Activated effector memory CD4-positive, alpha-beta T cell treated with anti-CD3 and anti-CD28 coated beads, Interleukin-2, amount 50 U/mL, for 16 hours (primary cell): ENCODE results near the gene CHL1.

Experiments used
- DNase-seq: peaks from one replicate; pipeline ENCODE4 v3.0.0-alpha.2; 2020

CHL1 gene

DNA sequence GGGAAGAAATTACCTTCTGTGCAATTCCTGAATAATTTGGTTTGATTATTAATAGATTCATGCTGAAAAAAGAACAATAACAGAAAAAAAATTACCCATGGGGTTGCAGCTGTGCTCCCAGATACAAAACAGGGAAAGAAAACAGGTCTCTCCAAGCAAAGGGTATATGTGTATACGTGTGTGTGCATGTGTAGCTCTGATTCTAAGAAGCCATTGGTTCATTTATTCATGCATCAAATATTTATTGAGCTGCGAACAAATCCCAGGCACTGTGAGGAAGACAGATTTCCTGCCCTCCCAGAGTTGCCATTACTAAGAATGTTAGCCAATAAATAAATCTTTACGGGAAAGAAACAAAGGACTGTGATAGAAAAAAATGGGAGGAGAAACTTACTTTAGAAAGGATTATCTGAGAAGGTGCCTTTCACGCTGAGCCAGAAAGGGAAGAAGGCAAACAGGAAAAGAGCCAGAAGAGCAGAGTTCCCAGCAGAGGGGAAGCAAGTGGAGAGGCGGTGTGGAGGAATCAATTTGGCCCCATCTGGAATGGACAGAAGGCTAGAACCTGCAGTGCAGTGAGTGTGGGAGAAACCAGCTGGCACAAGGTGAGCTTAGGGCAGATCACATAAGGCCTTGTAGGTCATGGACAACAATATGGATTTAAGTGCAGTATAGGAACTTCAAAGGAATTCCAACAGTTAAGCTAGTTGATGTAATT is 20.7 kb downstream of the CHL1 start:
- DNase-seq, result no peak

DNA sequence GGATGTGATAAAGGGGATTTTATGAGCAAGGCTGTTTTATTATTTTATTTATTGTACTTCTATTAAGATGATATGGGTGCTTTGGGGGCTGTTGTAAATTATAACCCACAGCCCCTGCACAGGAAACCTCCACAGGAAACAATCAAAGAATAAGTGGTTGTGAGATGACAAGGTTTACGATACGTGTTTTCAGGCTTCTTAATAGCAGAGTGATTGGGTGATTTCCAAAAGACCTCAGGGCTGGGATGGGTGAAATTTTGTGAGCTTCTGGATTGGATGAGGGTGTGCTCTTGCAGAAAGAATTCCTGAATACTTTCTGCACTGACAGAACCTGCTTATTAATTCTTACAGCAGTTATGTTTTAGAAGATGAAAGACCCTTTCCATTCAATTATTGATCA is 21.4 kb downstream of the CHL1 start:
- no peak for DNase-seq

DNA sequence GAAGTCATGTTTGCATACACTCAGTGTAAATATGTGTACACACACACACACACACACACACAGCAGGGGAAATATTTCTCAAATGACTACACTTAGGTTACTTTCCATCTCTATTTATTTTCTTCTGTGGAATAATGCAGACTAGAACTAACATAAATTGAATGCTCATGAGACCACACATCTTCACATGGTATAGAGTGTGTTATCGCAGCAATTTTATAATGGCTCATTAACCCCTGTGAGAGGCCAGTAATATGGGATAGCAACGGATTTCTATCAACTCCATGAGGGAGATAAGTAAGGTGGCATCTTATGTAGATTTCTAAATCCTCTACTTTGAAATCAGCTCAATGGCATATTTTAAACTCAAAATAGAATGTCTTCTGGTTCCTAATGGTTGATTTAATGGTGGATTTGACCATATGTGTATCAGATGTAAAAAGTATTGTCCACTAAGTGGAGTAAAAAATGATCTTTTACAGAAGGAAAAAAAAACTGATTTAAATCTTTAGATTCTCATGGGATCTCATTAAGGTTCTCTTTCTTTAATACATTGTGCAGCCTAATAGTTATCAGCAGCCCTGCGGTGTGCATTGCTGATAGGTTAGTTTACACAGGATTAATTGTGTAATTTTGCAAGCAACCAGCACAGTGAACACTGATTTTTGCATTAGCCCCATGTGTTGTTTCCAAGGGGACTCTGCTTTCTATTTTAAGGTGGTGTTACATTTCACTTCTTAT is 32.0 kb downstream of the CHL1 start:
- no peak for DNase-seq

DNA sequence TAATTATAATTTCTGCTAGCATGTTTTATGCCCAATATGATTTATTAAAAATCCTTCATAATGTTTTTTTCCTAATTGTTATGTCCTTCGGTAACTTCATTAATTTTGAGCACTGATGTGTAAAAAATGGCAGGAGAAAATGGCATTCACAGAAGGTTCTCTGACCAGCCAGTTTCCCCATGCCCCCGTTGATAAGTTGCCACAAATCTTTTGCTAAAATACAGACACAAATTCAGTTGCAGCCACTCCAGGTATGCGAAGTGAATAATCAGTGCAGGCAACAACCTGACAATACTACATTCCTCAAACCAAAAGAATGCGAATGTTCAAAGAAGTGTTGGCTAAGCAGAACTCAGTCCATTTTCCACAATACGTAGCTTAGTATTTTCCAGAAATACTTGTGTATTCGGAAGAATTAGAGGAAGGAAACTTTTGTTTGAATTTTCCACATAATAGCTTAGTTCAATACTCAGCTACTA is 32.7 kb downstream of the CHL1 start:
- no peak for DNase-seq

DNA sequence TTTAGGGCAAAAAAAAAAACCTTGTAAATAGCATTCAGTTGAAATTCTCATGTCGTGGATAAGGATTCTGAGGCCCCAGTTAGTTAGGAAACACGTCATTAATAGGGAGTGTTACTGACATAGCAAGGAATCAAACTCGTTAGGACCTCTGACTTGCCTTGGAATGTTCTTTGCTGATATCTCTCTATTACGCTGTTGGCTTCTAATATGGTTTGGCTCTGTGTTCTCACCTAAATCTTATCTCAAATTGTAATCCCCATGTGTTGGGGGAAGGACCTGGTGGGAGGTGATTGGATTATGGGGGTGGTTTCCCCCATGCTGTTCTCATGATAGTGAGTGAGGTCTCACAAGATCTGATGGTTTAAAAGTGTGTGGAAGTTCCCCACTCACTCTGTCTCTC is 40.3 kb downstream of the CHL1 start:
- no peak for DNase-seq

DNA sequence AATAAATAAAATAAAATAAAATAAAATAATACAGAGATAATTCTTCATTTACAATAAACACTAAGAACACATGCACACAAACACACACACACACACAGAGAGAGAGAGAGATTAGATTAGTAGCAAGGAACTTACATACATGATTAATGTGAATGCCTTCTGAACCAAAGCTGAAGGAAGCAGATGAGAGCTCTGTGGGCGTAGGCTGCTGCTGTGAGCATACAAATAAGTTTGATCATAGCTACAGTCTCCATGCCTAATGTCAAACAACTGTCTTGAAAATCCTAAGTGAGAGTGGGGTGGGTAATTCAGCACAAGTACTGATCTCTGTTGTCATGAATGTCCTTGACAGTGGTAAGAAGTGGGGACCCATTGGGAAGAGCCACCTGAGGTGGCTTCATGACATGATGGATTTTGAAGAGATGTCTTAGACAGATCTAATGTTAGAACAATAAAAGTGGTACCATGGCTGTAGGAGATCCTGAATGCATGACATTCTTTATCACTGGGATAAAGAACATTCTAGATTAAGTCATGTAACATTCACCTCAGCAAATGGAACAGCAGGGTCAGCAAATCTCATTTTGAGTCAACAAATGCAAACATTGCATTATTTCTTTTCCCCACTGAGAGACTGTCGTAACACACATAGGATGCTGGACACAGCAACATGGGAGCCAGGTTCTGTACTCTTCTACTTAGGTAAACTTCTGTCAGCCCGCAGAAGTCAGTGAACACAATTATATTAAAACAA is 46.2 kb downstream of the CHL1 start:
- no peak for DNase-seq

DNA sequence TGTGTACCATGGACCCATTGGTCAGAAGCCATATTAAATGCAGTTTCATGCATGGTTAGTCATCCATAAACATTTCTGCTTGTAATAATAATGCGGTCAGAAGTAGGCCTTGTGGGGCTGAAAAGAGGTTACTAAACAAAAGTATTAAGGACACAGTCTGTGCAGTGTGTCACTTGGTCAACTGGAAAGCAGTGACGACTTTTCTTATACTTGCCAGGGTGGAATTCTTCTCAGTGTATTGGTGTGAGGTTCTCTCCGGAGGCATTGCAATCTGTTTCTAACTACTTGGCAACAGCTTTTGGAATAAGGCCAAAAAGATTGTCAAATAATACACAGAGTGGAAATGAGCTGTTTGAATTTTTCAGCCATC is 46.8 kb downstream of the CHL1 start:
- no peak for DNase-seq

DNA sequence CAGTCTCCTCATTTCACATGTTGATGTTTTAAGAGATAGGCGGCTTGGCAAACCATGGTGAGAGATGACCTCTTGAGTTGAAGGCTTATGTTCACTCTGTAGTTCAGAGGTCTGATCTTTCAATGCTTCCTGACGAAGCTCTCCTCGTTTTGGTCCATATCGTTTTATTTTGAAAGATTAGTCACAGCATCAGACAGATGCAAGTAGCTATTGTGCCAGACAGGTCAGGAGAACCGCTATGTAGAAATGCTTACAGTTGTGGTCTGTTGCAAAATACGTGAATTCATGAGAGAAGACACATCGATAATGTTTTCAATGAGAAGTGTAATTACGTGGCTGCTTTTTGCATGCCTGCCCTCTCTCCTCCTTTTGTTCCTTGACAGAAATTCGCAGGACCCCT is 47.5 kb downstream of the CHL1 start:
- DNase-seq, result no peak

DNA sequence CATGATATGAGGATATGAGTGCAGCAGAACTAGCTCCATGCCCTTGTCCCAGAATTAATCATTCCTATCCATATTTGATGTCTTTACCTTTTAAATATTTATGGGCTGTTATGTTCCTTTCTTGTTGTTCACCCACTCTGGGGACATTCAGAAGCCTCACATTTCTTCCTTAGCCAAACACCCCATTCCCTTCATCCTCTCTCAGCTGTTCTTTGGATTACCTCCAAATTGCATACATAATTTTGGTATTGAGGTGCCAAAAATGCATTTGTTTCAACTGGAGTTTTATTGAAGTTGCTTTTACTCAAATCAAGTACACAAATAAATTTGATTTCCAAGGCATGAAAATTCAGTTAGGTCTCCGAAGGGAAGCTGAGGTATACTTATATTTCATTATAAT is 51.4 kb downstream of the CHL1 start:
- no peak for DNase-seq

DNA sequence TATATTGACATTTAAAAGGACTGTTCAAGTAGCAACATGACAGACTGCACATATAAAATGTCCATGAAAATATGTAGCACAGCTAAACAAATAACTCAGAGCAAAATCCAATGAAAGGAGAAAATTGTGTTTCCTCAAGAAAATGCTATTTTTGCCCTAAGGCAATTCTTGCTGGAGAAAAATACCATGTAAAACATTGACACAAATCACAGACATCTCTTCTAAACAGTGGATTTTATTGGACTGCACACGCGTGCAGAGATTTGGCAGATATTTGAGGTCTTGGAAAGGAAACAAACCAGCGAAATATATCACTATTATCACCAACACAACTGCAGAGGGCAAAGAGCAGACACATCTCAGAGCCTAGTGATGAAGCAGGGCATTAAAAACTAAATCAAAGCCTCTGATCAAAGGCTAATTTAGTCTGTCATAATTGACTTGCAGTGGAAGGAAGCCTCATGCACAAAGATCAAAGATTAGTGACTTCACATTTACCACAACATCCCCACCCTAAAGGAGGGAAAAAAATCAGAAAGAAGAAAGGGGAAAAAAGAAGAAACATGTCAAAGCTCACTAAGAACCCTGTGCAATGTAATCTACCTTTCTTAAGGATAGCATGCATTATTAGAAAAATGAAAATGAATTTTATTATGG is 52.4 kb downstream of the CHL1 start:
- no peak for DNase-seq

DNA sequence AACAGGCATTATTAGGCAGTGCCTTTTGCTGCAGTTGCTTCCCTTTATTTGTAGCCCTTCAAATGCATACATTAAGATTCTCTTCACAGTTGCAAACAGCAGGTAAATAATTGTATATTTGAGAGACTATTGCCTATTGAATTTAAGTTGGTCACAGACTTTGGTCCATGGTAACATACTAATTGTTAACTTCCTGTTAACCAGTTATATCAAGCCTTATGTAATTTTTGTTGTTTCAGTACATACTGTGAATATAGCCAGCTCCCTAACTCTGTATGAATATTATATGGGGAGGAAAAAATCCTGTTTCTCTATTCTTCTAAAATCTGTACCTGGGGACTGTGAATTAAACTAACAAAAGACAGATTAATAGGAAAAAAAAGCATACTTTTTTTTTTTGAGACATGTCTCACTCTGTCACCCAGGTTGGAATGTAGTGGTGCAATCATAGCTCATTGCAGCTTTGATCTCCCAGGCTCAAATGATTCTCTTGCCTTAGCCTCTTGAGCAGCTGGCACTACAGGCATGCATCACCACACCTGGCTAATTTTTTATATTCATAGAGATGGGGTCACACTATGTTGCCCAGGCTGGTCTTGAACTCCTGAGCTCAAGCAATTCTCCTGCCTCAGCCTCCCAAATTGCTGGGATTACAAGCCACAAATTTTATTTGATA is 53.2 kb downstream of the CHL1 start:
- DNase-seq, result no peak

DNA sequence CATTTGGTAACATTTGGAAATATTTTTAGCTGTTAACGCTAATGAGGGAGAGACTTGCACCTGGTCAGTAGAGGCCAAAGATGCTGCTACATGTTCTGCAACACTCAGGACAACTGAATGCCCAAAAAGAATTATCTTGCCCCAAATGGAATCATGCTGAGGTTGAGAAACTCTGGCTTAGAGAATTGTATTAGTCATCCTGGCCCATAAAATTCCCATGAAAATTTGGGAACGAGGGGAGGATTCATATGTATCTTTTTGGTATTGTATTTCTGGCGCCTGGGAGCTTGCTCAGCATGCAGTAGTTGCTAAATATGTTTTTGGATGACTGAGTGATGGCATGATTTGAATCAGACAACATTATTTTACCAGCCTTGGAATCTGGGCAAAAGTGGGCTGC is 59.9 kb downstream of the CHL1 start:
- DNase-seq, result no peak

DNA sequence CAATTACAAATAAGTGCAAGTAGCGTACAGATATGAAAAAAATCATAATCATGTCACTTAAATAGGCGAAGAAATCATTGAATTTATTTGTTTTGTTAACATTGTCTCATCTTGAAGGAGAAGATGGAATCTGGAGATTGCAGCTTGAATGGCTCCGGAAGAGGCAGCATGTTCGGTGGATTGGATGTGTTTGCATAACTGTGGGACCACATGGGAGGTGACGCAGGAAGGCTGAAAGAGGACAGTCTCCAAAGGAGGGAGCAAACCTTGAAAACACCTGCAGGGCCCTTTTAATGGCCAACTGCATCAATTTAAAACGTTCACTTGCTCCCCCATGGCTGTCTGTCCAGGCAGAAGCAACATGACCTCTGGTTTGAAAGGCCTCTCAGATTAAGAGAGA is 61.3 kb downstream of the CHL1 start:
- no peak for DNase-seq

DNA sequence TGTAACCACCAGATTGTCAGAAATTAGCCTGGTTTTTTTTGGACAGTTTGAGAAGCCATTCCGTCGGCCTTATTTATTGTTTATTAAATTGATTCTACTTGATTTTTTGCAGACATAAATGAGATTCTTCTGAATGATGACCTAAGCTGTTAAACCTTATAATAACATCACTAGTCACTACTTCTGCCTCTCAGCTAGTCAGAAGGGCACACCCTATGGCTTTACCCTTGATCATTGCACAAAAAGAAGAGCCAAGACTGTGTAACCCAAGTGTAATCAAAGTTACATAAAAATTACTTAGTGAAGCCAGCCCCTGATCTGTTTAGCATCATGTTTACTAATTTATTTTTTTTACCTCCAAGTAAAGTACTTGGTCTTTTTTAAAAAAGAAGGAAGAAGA is 64.3 kb downstream of the CHL1 start:
- no peak for DNase-seq

DNA sequence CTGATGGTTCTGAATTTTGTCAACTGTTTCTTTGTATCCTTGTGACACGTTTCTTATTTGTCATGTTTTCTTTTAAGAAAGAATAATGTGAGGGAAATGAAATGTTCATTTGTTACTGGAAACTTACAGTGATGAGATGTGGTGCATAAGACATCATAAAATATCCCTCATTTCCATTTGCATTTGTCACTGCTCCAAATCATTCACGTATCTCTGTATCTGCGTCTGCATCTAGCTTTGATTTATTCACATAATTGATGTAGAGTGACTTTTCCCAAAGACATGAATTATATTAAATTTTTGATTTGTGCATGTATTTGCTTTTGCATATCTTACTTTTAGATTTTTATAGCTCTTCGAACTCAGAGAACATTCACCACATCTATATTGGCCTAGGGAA is 66.8 kb downstream of the CHL1 start:
- no peak for DNase-seq

DNA sequence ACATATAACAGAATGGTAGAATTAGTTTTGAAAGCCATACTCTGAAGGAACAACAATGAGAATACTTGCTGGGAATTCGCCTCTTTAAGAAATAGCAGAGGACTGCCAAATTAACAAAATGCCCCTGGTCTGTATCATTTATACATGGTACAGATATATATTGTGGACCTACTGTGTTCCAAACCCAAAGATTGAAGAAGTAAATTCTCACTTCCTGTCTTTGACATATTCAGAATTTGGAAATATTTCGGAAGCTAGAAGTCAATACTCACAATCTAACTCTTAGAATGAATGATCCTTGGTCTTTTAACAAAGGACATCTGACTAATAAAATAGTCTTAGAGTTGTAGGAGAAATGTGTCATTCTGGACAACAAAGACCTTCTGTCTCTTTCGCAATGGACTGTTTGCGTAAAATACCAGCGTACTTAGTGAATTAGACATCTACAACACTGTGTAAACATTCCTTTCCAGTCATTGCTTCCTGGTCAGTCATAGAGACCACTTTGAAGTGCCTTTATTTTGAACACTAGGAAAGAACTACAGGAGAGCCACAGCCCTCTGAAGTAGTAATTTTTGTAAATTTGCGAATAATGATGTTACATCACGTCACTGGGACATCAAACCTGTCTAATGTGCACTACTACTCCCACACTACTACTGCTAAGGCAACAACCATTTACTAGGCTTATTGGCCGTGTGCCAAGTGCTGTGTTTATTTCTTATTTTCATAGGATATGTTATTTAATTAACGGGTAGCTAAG is 68.0 kb downstream of the CHL1 start:
- no peak for DNase-seq

DNA sequence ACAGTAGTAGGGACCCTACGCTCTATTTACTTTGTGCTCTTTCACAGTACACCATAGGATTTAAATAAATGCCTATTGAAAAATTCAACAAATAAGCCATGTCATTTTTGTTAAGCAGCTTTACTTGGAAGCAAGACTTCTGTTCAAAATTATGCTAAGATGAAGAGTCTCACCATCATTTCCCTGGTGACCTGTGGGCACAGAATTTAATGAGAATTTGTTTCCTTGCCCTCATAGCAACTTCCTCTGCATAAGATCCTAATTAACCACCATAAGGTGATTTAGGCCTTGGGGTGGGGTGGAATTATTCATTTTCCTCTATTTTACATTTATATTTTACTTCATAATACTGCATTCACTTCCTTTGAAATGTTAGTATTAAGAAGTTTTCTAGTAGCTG is 70.5 kb downstream of the CHL1 start:
- no peak for DNase-seq

DNA sequence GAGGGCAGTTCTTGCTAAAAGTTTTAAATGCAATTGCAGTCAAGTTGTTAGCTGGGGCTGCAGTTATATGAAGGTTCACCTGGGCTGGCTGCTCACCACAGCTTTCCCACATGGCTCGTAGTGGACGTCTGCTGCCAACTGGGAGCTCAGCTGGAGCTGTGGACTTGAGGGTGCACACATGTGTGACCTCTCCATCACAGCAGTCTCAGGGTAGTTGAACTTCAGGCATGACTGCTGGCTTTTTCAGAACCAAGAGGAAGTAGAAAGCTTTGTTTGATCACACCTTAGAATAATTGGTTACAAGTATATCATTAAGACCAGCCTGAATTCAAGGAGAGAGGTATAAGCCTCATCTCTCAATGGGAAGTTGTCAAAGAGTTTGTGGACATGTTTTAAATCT is 74.1 kb downstream of the CHL1 start:
- DNase-seq, result no peak

DNA sequence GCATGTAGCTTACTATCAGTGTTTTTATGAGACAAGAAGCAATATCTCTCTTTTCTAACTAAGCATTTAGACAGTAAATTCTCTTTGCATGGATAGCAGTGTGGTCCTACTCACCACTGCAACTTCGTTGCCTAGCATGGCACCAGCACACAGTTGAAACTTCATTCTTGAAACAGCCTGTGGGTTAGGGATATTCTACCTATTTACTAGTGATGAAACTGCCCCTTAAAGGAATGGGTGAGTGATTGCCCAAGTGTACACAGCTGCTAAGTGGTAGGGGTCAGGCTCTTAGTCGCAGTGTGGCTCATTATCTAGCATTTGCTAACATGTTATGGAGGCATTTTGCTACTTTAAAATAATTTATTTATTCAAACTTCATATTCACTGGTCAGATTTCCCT is 78.4 kb downstream of the CHL1 start:
- no peak for DNase-seq

DNA sequence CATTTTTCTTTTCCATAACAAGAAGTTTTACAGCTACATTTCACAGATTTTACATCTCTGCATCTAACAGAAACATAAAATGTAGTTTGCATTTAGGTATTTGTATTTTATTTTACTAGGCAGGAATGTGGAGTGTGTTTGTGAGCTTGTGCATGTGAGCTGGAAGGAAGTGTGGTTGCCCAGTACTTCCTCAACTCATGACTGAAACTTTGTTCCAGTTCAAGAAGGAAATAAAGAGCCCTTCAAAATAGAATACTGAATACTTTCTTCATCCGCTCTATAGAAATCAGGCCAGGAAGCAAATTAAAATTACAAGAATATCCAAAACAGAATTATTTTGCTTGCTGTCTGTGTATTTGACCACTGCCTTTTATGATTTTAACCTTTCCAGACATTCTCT is 81.3 kb downstream of the CHL1 start:
- DNase-seq, result no peak

DNA sequence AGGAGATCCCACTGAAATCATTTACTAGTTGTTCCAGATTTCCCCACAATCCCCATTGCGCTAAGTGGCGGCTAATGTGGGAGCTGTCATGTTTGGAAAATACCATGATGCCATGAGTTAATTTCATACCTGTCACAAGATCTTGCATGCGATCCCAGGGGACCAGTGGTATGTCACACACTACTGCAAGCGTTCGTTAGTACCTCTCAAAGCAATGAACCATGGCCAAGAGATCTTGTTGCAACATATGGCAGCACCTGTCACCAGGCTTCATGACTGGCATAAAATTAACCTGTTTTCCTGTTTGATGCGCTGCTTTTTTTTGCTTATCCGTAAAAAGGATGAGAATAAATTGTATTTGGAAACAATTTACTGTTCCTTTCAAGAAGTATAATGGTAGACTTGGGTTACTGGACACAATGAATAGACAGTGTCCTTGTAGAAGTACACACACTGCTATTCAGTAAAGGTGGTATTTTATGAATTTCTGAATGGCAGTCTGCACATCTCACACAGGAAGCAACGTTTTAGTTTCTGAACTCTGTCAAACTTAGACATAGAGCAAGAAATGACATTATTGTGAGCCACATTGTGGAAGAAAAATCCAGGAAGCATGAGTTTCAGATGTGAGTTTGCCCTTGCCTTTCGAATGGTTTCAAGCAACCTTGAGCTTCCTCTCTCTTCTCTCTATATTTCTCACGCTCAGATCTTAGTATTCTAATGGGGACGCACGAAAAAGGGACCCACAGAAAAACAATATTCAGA is 81.9 kb downstream of the CHL1 start:
- no peak for DNase-seq
